ENCODE results near the gene CASP3.
A peak's percentile ranks its signal among the peaks of the same experiment; 100 is the strongest.

The CASP3 gene

GRCh38 chr4:184649026-184649970, at the start of gene CASP3, which contains the start of gene PRIMPOL:
TSS of gene CASP3 (minus strand) at chr4:184649447. CDS start at chr4:184638453, 10,994 bp downstream.
TSS of gene PRIMPOL (plus strand) at chr4:184649738. CDS start at chr4:184657141, 7,403 bp downstream.
- peak; percentile 96 for DNase-seq

GRCh38 chr4:184697956-184698355, 48.7 kb upstream of the CASP3 start:
- no peak for DNase-seq

GRCh38 chr4:184695178-184695896, 46.1 kb upstream of the CASP3 start:
- DNase-seq = no peak

DNA sequence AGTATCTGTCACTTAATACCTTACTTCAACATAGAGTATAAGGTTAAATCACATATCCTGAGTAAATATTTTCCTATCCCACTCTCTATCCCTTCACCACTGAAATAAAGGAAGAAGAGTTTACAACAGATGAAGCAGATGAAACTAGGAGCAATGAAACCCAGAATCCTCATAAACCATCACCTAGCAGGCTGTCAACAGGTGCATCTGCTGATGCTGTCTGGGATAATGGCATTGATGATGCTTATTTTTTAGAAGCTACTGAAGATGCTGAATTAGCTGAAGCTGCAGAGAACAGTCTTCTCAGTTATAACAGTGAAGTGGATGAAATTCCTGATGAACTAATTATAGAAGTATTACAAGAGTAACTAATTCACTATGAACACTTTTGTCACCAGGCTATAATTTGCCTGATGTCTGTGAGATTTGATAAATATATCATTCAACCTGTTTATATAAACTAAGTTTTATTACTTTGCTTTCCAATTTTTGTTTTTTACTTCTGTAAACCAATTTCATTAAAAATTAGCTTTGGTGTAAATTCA, 45.2 kb upstream of the CASP3 start:
- no peak for DNase-seq

DNA sequence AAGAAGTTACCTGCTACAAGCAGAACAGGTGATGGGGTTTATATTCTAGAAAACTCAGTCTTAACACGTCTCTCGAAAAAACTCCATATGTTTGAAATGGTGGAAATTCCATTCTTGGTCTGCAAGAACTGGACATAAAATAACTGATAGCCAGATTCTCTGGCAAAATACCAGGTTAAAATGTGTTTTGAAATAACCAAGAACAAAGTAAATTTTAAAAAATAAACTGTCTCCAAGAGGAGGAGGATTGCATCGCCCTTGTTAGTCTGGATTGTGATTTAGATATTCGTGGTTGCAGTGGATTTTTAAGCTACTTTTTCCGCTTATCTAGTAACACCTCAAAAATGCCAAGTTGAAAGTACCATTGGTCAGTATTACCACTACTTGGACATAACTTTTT, 43.8 kb upstream of the CASP3 start:
- DNase-seq = no peak

DNA sequence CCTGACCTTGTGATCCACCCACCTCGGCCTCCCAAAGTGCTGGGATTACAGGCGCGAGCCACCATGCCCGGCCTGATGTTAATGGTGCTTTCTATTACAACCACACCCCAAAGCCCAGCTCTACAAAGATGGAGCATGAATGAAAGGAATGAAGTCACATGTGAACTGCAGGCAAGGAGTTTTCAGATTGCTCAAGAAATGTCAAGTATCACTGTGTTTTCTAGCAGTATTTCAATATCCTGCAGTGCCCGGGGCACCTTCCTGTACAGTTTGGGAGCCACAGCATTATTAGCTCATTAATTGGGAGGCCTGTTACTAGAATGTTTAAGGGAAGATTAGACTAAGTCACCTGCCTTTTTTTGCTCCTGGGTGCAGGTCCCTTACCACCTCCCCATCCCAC, 40.4 kb upstream of the CASP3 start:
- DNase-seq = no peak

DNA sequence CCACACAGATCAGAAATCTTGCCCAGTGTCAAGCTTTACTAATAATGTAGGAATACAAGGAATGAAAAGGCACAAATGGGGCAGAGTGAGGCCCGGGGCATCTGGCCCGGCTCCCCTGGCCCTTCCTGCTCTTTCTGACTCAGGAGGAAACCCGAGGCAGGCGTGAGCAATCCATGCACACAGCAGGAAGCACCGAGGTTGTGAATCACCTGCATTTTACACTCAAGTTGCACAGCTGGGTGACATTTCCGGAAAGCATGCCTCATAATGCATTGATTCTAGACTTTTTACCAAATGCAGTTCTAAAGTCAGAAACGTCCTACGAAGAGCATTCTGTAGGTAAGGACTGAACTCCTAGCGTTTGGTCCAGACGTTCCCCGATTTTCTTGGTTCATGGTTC, 39.2 kb upstream of the CASP3 start:
- no peak for DNase-seq

DNA sequence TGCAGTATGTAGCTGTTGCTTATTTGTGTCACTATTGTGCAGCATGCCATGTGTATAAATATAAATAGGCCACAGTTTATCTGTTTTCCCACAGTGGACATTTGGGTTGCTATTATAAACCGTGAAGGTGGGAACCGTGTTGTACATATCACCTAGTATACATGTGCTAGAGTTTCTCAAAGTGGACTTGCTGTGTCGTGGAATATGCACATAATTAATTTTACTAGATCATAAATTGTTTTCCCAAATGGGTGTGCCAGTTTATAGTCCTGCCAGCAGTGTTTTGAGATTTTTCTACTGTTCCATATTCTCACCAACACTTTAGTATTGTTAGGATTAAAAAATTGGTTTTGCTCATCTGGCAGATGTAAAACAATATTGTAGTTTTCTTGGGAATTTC, 38.8 kb upstream of the CASP3 start:
- no peak for DNase-seq

GRCh38 chr4:184684491-184685189, 35.4 kb upstream of the CASP3 start:
- DNase-seq = peak; percentile 17

DNA sequence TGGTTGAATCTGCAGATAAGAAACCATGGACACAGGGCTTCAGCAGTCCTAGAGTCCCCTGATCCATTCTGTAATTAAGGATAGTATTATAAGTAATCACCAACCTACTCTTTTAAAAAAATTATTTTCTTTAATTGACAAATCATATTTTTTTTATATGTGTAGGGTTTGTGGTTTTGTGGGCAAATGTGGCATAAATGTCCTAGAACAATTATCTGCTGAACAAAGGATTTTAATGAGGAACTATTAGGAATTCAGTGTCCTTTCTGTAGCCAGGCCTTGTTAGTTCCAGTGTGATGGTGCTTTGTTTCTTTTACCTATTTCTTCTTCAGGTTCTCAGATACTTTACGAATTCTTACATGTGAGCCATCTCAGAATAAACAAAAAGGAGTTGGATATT, 32.7 kb upstream of the CASP3 start:
- no peak for DNase-seq

- no peak for DNase-seq
Observed at GRCh38 chr4:184680698-184681097, 31.5 kb upstream of the CASP3 start.

DNA sequence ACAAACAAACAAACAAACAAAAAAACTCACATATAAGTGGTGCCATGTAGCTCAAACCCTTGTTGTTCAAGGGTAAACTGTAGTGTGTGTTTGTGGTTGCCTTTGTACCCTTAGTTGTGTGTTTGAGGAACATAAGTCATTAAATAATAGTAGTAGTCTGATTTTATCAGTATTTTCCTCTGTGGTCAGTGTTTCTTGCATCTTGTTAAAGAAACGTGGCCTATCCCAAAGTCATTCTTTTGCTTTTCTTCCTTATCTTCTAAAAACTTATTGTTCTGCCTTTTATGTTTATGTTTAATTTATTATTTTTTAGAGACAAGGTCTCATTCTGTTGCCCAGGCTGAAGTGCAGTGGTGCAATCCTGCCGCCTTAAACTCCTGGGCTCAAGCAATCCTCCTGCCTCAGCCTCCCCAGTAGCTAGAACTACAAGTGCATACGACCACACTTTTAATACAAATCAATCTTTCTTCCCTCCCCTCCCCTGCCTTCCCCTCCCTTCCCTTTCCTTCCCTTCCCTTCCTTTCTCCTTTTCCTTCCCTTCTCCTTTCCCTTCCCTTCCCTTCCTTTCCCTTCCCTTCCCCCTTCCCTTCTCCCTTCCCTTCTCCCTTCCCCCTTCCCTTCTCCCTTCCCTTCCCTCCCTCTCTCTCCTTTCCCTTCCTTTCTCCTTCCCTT, 26.7 kb upstream of the CASP3 start:
- no peak for DNase-seq

DNA sequence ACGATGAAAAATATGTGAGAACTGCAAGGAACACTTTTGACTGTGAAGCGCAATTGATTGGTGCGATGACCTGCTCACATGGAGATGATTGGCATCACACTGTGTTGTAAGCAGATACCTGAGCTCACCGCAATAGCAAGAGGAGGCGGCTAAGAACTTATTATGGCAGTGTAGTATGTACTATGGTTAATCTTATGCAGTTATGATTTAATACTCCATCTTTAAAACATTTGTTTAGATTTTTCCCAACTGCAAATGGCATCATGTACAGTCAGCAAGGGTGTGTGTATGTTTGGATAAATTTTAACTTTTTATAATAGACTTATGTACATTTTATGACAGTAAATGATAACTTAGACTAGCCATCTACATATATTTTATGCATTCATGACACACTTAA, 25.8 kb upstream of the CASP3 start:
- DNase-seq = no peak

DNA sequence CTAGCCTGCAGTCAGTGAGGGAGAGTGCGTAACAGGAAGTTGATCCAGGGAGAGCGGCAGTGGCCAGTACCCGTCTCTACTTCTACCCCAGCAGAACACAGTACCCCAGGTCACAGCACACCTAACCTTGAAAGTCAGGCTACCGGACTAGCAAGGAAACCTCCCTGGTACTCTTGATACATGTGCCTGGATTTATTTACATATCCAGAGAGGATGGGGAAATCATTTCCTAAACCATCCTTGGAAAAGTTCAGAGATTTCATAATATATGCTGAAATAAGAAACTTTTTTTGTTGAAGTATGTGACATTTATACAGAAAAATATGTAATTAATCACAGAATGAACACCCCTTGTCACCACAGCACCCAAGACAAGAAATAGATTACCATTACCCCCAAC, 24.8 kb upstream of the CASP3 start:
- DNase-seq = no peak

- no peak for DNase-seq
Observed at GRCh38 chr4:184672741-184673140, 23.5 kb upstream of the CASP3 start.

DNA sequence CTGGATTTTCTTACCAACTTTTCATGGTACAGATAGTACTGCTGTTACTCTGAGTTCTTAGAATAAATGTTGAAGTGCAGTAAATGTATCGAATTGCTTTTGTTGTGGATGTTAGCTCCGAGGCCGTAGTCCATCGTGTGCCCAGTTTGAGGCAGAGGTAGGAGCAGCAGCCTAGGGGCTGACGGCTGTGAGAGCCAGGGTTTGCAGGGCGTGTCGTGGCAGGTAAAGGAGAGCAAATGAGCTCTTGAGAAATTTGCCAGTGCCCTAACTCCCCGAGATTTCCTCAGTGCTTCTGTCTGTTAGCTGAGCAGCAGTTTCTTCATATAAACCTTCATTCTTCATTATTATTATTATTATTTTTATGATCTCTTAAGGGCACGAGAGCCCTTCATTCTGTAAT, 21.9 kb upstream of the CASP3 start:
- DNase-seq = no peak

DNA sequence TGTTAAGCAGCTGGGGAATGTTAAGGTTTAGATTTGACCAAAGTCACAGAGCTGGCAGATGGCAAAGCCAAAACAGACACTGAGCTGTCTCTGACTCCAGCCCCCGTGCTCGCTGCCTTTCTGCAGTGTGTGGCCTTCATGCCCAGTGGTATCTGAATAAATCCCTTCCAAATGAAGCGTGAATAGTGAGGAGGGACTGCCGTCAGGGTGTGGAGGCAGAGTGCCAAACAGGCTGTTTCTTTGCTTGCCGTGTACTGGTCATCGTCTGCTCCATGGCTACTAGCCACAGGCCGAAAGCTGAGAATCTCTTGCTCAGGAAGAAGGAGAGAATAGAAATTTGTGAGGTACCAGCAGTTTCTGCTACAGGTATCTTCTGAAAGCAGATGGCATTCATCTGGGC, 20.0 kb upstream of the CASP3 start:
- DNase-seq = no peak

DNA sequence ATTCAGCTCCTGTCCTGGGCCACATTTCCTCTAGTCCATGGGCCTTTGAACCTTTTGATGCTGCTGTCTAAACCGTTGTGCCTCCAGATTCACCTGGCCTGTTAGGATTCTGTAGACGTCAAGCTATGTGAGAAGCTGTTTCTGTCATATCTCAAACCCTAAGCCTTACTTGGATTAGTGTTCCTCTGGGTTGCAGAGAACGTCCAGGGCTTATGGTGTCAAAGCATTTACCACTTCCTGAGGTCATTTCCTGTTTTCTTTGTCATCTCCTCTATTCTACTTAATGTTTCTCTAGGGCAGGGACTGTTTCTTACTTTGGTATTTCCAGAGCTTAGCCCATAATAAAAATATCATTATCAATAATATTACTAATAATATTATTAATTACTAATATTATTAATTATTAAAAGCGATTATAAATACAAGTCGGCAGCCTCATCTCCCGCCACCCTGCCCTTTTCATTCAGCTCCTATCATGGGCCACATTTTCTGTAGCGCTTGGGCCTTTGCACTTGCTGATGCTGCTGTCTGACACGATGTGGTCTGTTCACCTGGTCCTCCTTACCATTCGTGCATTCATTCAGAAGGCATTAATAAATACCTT, 19.4 kb upstream of the CASP3 start:
- no peak for DNase-seq

- DNase-seq = no peak
Observed at GRCh38 chr4:184668096-184668495, 18.8 kb upstream of the CASP3 start.

DNA sequence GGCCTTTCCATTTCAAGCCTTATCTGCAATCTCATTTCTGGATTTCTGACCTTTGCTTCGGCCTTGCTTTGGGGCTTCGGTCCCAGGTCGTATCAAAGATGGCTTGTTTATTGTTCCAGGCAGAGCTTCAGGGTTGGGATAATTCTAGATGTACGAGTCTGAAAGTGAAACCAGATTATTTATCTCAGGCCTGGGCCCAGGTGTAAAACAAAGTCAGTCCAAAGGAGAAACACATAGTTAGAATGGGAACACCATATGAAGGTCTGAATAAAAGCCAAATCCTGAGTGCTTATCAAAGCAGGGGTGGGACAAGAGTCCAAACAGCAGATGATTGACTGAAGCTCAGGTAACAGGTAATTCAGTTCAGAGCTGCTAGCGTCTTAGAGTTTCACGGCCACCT, 17.4 kb upstream of the CASP3 start:
- no peak for DNase-seq

- DNase-seq = peak; percentile 21
Observed at GRCh38 chr4:184664445-184665210, 15.4 kb upstream of the CASP3 start.

Measured in CD4-positive, alpha-beta T cell treated with Interleukin-15 for 1 hour (primary cell).